ENCODE measurements around the gene SLAMF7.

DNA sequence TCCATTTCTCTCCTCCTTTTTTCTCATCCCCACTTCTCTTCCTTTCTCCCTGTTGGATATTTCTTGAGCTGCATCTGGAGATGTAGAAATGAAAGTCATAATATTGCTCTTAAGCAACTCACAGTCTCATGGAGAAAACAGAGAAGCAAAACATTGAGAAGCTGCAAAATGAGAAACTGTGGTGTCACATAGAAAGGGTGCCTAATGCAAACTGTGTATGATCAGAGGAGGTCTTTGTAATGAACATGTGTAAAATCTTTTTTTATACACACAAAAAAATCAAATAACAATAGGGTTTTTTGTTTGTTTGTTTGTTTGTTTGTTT lies 11.8 kb upstream of the SLAMF7 start:
- TF ChIP-seq CTCF (conservative IDR thresholded peaks at IDR 0.05 in 1 of 2, IDR thresholded peaks at IDR 0.05 in 1 of 2; ENCODE audit: low read depth in 1 of 2, low read length in 2 of 2) (no peak), EZH2 (IDR thresholded peaks at IDR 0.05; ENCODE audit: low read length, missing control alignments) (no peak)

Measured in fibroblast of lung (primary cell).